Posterior cingulate gyrus (tissue), 11 donors: ENCODE measurements around the gene ZWINT.

Experiments used
- DNase-seq, 10 donors: peaks; one replicate each; pipeline versions ENCODE4 v3.0.0 to v3.0.0-alpha.2; 2020 to 2021; ENCODE audit warnings: mixed read lengths in 3 of 10
- intact Hi-C: fragments of 100-400 bp; cut with DNase I; formaldehyde crosslinking; loops from one replicate; pipeline ENCODE4 v1.15.1; 2023

ZWINT gene, protein sequence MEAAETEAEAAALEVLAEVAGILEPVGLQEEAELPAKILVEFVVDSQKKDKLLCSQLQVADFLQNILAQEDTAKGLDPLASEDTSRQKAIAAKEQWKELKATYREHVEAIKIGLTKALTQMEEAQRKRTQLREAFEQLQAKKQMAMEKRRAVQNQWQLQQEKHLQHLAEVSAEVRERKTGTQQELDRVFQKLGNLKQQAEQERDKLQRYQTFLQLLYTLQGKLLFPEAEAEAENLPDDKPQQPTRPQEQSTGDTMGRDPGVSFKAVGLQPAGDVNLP

DNA sequence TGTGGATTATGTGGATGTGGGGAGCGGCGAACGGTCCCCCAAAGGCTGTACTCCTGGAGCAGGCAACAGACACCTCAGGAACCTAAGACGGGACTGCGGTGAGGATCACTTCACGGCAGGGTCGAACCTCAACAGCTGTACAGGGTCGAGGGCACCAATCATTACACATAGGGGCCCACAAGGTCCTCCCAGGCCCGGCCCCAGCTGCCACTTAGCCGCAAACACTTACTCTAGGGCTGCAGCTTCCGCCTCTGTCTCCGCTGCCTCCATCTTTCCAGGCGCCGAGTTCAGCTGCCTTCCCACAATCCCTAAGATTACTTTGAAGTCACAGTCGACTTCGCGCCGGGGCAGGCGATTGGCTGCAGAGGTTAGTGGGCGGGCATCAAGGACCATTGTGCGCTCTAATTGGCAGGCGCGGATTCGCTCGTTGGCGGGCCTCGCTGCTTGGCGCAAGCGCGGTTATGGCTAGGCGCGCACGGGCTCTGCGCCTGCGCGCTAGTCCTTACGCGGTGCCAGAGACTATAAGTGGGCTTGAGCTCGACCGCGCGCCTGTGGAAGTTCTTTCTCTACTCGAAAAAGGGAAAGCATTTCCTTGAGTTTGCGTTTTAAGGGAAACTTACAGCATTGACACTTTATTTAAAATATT lies at the start of gene ZWINT:
Gene ZWINT (minus strand): TSS at position 293 of the 646 bp plus-strand sequence. CDS start 23 bp downstream, at position 270.
- DNase-seq: peak; percentile 90 to 100 (median 96)
- intact Hi-C loops: no loop called here

DNA sequence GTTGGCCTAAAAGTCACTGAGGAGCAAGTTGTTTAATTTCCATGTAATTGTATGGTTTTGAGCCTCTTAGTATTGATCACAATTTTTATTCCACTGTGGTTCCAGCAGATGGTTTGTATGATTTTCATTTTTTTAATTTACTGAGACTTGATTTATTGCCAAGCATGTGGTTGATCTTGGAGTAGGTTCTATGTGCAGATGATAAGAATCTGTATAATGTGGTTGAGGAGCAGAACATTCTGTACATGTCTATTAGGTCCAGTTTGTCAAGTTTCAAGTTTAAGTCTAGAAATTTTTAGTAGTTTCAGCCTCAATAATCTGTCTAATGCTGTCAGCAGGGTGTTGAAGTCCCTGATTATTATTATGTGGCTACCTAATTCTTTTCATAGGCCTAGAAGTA lies 22.7 kb upstream of the ZWINT start:
- intact Hi-C loops: no loop called here
- DNase-seq: no peak

DNA sequence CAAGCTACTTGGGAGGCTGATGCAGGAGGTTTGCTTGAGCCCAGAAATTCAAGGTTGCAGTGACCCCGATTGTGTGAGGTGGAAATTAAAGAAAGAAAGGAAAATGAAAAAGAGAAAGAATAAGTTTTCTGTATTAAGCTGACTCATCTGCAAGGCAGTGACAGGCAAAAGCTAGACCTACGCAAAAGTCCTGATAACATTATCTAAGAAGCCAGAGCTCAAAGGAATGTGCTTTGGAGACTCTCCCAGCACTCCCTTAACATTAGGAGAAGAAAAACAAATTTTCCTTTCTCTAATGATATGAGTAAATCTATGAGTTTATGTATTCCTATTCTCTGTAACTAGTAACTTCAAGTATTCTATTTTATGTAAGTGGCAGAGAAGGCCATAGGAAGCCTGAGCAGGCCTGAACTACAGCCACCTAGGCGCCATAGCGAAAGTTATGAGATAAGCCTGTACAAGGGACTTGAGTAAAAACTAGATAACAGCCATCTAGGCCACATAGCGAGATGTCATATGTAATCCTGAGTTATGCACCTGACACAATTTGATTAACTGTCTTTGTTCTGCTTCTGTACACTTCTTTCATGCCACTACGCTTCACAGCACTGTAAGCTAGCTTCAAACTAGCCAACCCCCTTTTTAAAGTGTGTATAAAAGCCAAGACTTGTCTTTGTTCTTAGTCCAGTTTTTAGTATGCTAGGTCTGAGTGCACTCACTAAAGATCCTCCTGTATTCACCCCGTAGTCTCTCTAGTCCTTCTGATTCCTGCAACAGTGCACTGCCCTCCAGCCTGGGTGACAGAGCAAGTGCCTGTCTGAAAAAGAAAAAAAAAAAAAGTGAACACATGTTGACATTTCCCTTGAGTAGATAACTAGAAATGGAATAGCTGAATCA lies 9.4 kb upstream of the ZWINT start:
- no peak for DNase-seq
- intact Hi-C loops: no loop called here

DNA sequence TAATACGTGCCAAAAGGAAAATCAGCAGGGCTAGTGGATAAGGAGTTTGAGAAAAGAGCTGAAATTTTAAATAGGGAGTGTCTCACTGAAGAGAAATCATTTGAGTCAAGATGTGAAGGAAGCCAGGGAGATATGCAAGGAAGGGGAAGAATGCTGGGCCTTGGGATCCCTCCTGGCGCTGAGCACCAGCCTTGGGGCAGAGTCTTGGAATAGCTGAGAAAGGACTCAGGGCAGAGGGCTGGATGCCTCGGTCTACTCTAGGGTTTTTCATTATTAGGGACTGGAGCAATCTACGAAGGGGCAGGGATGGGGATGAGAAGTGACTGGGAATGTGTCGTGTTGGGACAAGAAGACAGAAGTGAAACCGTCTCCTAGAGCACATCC lies 484 bp downstream of the ZWINT start:
- intact Hi-C loops: no loop called here
- DNase-seq: no peak

DNA sequence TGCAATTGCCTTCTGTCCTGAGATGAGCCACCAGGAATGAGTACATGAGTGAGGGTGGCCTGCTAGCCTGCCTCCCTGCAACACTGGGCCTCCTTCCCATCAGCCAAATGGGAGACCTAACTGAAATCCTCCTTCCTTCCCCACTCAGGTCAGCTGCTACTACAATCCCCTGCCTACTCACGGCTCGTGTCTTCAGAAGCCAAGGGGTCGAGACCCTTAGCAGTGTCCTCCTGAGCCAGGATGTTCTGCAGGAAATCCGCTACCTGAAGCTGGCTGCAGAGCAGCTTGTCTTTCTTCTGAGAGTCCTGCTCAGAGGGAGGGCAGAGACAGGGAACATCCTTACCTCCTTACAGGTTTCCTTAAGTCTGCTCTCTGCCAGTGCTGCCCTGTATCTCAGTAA lies 1.2 kb downstream of the ZWINT start:
- intact Hi-C loops: no loop called here
- DNase-seq: no peak

DNA sequence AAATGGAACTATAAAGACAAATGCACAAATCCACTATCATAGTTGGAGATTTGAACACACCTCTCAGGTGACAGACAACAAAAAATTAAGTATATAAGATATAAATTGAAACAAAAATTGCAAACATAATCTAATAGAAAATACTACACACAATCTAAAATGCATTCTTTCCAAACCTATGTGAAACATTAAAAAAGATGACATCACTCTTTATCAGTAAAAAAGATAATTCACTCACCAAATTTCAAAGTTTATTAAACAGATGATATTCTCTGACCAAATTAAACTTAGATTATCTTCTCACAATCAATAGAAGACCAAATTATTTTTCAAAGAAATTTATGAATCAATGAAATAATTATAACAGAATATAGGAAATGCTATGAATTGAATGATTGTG lies 4.0 kb downstream of the ZWINT start:
- intact Hi-C loops: no loop called here
- DNase-seq: no peak

DNA sequence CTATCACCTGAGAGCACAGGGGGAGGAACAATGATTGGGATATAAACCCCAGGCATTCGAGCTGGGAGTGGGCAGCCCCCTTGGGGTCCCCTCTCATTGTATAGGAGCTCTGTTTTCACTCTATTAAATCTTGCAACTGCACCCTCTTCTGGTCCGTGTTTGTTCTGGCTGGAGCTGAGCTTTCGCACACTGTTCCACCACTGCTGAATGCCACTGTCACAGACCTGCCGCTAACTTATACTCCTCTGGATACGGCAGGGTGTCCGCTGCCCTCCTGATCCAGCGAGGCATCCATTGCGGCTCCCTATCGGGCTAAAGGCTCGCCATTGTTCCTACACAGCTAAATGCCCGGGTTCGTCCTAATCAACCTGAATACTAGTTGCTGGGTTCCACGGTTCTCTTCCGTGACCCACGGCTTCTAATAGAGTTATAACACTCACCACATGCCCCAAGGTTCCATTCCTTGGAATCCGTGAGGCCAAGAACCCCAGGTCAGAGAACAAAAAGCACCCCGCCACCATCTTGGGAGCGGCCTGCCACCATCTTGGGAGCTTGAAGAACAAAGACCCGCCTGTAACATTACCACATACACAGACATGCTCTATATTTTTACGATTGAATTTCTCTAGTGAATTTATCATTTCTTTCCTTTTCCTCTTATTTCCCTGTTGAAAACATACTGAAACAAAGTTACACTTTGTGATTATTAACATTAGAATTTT lies 9.0 kb downstream of the ZWINT start:
- peak in 1 of 10 donors; percentile 62 for DNase-seq
- intact Hi-C loops: no loop called here

DNA sequence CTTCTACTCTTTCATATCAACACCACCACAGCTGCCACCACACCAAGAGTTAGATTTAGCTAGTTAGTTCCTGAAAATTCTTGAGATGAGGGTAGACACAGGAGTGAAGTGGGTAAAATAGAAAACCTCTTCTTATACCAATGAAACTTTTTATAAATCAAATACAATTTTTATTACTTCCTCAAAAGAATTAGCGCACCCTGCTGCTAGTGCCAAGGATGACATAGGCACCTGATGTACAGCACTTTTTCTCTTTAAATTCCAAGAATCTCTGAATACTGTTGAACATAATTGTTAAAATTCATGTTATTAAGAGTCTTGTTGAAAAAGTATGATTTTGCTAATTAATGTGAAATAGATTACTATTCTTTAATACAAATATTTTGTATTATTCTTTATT lies 11.4 kb downstream of the ZWINT start:
- intact Hi-C loops: no loop called here
- DNase-seq: no peak

DNA sequence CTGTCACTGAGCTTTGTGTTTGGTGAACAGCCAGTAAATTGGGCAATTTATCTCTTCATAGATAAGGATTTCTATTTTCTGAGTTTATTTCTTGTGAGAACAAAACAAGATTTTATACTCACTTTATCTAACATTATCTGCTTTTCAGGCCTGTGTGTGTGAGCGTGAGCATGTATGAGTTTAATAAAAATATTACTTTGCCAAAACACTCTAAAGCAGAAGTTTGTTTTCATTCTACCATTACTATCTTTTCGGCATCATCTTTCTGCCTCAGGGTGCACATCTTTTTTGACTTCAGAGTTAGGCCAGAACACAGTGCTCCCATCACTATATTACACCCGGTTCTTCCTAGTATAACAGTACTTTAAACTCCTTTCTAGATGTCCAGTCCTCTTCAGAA lies 13.0 kb downstream of the ZWINT start:
- DNase-seq: no peak
- intact Hi-C loops: no loop called here

DNA sequence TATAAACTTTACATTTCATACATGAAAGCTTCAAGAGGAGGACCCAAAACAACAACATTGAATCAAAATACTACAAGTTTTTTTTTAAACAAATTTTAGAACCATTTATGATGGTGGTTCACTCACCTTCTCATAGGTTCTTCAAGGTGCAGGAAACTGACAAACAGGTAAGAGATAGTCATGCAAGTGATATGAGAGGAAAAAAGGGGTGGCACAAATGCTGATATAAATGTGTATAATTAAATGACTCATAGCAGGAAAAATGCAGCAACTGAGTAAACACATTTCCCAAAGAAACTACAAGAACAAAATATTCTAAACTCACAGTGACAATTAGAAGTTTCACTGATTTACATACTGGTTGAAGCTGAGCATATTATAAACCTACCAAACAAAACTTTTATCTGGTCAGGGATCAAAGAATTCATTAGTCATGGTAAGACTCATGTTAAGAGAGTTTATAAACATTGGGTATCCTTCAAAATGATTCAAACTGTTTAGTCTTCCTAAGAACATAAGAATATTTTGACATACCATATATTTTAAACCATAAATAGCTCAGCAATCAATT lies 14.1 kb downstream of the ZWINT start:
- DNase-seq: no peak
- intact Hi-C loops: no loop called here

DNA sequence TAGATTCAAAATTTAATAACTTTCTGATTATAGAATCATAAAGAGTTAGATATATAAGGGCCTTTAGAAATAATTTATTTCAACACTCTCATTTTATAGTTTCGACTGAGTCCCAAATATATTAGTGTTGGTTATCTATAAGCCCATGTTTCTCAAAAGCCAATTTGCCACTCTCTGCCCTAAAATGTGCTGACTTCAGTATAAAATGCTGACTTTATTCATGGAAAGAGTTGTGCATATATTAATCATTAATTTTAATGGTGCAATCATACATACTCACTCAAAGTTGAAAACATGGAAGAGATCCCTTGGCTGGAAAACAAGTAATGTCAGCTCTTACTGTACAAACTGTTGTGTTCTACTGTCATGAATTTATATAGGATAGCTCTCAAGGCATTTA lies 19.4 kb downstream of the ZWINT start:
- no peak for DNase-seq
- intact Hi-C loops: no loop called here

DNA sequence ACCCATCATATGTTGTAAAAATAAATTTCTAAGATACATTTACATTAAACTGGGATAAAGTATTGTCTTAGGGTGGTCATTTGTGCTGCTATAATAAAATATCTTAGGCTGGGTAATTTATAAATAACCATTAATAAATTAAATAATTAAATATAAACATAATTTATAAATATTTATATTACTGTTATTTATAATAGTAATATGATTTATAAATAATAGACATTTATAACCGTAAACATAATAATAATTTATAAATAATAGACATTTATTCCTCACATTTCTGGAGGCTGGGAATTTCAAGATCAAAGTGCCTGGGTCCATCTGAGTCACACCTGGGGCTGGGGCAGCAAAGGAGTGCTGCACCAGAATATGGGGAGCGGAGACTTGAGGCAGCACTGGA lies 31.1 kb downstream of the ZWINT start:
- no peak for DNase-seq
- intact Hi-C loops: no loop called here

DNA sequence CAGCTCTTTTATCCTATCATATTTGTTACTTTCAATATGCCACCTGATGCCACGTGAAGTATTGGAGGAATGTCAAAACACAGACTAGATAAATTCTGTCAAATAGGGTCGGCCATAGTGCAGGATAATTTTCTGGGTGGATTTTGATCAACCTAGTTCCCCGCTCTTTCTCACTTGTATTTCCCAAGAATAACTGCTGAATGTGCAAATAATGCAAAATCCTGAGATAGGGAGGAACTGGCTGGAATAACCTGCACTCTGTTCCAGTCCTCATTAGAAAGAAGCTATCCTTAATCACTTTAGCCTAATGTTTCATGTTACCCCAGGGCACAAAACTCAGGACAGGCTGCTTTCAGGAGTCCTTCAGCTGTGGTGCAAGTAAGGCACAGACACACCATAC lies 33.9 kb downstream of the ZWINT start:
- DNase-seq: no peak
- intact Hi-C loops: no loop called here

DNA sequence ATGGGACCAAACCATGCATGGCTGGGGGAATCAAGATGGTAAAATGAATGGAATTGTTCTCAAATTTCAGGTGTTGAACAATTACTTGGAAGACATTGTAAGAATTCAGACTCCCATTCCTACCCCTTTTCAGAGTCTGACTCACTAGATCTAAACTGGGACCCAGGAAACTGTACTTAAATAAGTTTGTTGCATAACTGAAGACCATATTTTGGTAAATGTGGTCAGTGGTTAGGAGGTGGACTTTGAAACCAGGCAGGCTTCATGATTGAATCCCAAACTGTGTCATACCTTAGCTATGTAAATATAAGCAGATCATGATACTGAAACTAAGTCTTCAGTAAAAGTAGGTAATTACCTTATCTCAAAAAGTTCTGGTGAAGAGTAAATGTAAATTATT lies 41.7 kb downstream of the ZWINT start:
- intact Hi-C loops: no loop called here
- DNase-seq: no peak

DNA sequence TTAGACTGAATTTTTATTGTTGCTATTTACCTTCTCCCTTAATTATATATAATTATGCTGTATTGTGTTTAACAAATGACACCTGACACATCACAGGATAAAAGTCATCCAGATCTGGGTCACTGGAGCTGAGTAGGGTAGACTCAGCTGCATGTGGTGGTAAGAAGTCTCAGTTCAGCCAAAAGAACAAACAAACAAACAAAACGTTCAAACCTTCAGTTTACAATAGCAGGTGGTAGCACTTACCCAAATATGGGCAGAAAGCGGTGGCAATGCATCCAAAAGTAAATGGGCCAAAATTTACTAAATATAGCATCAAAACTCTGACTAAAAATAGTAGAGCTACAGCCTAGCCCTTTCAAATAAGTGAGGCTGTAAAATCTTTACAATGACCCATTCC lies 42.2 kb downstream of the ZWINT start:
- DNase-seq: no peak
- intact Hi-C loops: no loop called here

DNA sequence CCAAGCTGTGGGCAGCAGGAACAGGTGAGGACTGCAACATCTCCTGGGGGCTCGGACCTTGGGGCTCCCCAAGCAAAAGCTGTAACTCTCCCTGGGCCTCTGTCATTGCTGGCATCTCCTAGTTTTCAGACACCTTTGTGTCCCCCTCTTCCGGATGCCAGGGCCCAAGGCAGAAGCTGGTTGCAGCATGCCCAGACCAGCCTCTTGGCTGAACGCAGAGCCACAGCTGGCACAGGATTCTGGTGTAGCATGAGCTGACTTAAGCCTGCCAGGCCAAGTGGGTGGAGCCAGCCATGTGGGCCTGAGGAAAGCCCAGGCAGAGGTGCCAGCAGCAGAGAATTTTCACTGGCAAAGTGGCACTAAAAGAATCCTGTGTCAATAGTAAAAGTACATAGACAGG lies 43.5 kb downstream of the ZWINT start:
- peak in 2 of 10 donors; percentile 55 to 70 for DNase-seq
- intact Hi-C loops: no loop called here

DNA sequence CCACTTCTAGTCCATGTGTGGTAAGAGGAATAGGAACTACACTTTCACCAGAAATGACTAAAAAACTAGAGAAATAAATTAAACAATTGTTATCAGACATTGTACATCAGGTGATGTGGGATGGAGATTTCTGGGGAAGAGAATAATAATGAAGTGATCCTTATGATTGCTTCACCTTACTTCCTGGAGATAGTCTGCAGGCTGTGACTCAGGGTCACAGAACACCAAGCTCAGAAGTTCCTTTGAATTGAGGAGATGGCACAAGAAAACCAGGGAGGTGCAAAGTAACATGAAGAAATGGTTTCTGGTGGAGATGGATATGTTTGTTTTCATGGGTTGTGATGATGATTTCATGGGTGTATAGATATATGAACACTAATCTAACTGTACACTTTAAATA lies 44.5 kb downstream of the ZWINT start:
- intact Hi-C loops: no loop called here
- DNase-seq: no peak
